Cardiac muscle cell (in vitro differentiated cells and primary cell): ENCODE data around the gene UBR4. TPM values are rescaled to one million over a fixed set of nuclear protein-coding genes. Genes with fewer than 3 reads are reported as not detected.
A peak's percentile ranks its signal among the peaks of the same experiment; 100 is the strongest.

Experiments
- DNase-seq, 2 donors: peaks; one replicate each; pipeline versions ENCODE4 v3.0.0 to v3.0.0-alpha.2; 2010 to 2017; ENCODE audit warnings: low read depth in 1 of 2, low spot score in 1 of 2
- H3K27ac ChIP-seq: fragments of 200-600 bp; sonication (generic); 2 replicates; pipeline ENCODE4 v1.5.1; 2016
- H3K27me3 ChIP-seq: fragments of 200-600 bp; sonication (generic); 2 replicates; pipeline ENCODE4 v1.6.0; 2016; ENCODE audit warnings: control low read depth
- H3K36me3 ChIP-seq: fragments of 200-600 bp; sonication (generic); 2 replicates; pipeline ENCODE4 v1.5.1; 2016; ENCODE audit warnings: control low read depth
- H3K4me1 ChIP-seq: fragments of 200-600 bp; sonication (generic); 2 replicates; pipeline ENCODE4 v1.8.1; 2017; ENCODE audit warnings: low read depth, mild to moderate bottlenecking, mixed run types
- H3K4me3 ChIP-seq: fragments of 200-600 bp; sonication (generic); 2 replicates; pipeline ENCODE4 v1.5.1; 2016; ENCODE audit warnings: mild to moderate bottlenecking
- H3K9me3 ChIP-seq: fragments of 200-600 bp; sonication (generic); 2 replicates; pipeline ENCODE4 v1.5.1; 2017; ENCODE audit warnings: low read depth, mild to moderate bottlenecking, control low read depth
- polyA plus RNA-seq: library from polyadenylated mRNA; unstranded; fragments of >200 nt; fragmentation: Nextera tagmentation; extraction: Ambion mirVana; gene quantifications from 2 replicates; pipeline ENCODE4 v1.2.1, GENCODE V29; 2016
- total RNA-seq: library from RNA; depleted of rRNA; stranded (reverse); fragments of >200 nt; gene quantifications from 2 replicates; pipeline ENCODE4 v1.2.3, GENCODE V29; 2016
- TF ChIP-seq, protein P1 (sequence below): IDR thresholded peaks from 2 replicates; pipeline ENCODE4 v1.5.1; 2012; ENCODE audit warnings: low read depth, mild to moderate bottlenecking, low read length

UBR4 gene
- total and polyA plus RNA-seq, 2 experiments from 2014 or later, result 76.4 to 206 TPM

DNA sequence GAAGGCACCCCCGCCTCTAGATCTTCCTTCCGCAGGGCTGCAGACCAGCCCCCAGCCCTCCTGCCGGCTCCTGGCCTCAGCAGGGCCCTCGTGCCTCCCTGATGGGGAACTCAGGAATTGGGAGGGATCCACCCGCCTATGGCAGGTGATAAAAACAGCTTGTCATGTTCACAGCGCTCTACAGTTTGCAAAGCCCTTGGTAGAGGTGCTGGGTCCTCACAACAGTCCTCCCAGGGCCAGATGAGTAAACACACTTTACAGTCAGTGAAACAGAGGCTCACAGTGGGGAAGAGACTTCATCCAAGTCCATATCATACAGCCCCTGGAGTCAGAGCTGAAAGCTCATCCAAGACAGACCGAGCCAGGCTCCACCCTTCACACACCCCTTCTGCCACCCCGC is 156.6 kb downstream of the UBR4 start:
- peaks cover 7% of the 10 kb centered on the region for H3K4me1 ChIP-seq
- H3K27me3 ChIP-seq, result no peaks in the 10 kb centered on the region
- TF ChIP-seq, protein P1, sequence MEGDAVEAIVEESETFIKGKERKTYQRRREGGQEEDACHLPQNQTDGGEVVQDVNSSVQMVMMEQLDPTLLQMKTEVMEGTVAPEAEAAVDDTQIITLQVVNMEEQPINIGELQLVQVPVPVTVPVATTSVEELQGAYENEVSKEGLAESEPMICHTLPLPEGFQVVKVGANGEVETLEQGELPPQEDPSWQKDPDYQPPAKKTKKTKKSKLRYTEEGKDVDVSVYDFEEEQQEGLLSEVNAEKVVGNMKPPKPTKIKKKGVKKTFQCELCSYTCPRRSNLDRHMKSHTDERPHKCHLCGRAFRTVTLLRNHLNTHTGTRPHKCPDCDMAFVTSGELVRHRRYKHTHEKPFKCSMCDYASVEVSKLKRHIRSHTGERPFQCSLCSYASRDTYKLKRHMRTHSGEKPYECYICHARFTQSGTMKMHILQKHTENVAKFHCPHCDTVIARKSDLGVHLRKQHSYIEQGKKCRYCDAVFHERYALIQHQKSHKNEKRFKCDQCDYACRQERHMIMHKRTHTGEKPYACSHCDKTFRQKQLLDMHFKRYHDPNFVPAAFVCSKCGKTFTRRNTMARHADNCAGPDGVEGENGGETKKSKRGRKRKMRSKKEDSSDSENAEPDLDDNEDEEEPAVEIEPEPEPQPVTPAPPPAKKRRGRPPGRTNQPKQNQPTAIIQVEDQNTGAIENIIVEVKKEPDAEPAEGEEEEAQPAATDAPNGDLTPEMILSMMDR, result no peak
- H3K27ac ChIP-seq, result no peak overlapping the region
- no peaks in the 10 kb centered on the region for H3K9me3 ChIP-seq
- H3K4me3 ChIP-seq, result no peak overlapping the region
- DNase-seq, result no peak
- H3K36me3 ChIP-seq, result no peaks in the 10 kb centered on the region

DNA sequence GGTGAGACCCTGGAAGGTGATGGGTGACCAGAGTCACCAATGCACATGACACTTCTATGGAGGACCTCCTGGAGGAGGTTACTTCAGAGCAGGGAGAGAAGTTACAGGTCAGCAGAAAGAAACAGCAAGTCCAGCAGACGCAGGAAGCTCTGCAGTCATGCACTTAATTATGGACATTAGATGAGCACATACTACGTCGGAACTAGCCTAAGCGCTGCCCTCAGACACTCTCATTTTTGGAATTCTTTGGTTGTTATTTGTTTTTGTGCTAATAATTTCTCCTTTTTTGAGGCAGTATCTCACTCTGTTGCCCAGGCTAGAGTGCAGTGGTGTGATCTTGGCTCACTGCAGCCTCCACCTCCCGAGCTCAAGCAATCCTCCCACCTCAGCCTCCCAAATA is 160.3 kb downstream of the UBR4 start:
- H3K27ac ChIP-seq, result no peak overlapping the region
- H3K9me3 ChIP-seq, result no peaks in the 10 kb centered on the region
- no peaks in the 10 kb centered on the region for H3K27me3 ChIP-seq
- no peak overlapping the region for H3K4me3 ChIP-seq
- TF ChIP-seq, protein P1, result no peak
- DNase-seq, result no peak
- no peaks in the 10 kb centered on the region for H3K4me1 ChIP-seq
- H3K36me3 ChIP-seq, result no peaks in the 10 kb centered on the region

- Histone ChIP-seq H3K4me3 (no peak overlapping the region), H3K9me3 (no peaks in the 10 kb centered on the region), H3K27ac (no peak overlapping the region), H3K27me3 (no peaks in the 10 kb centered on the region), H3K4me1 (no peaks in the 10 kb centered on the region), H3K36me3 (no peaks in the 10 kb centered on the region)
- peak in 1 of 2 donors; percentile 52 for DNase-seq
- TF ChIP-seq, protein P1, result no peak
Measured at GRCh38 chr1:19049128-19049768, 160.8 kb downstream of the UBR4 start.

DNA sequence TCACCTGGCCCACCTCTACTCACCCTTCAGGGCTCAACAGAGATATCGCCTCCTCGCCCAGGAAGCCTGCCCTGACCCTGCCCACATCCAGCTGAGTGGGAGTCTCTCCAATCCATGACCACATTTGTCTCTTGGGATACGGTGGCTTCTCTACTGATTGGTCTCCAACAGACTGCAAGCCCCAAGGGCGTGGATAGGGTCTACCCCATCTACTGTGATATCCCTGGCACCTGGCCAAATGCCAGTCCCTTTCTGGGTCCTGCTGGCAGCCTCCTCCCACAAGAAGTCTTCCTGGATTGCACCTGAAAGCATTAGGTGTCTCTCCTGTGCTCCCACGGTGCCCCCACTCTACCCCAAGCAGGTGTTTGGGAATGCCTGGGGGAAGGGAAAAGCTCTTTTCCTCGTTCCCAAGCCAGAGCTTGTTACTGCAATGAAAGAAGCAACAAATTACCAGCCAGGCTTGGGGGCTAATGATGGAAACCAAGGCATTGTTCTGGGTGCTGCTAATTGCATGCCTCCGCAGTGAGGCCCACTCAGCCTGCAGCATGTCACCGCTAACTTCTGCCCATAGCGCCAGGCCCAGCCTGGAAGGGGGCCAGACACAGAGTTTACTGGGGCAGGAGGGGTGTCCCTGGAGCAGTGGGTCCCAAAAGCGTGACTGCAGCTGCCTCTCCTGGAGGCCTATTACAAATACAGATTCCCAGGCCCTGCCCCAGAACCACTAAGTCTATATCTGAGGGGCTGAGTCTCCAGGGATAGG is 162.9 kb downstream of the UBR4 start:
- Histone ChIP-seq H3K4me3 (no peak overlapping the region), H3K36me3 (no peaks in the 10 kb centered on the region), H3K9me3 (no peaks in the 10 kb centered on the region), H3K4me1 (no peaks in the 10 kb centered on the region), H3K27me3 (no peaks in the 10 kb centered on the region), H3K27ac (no peak overlapping the region)
- DNase-seq, result no peak
- TF ChIP-seq, protein P1, result no peak

GRCh38 chr1:19045898-19046880 is 163.9 kb downstream of the UBR4 start:
- Histone ChIP-seq H3K9me3 (no peaks in the 10 kb centered on the region), H3K27me3 (no peaks in the 10 kb centered on the region), H3K27ac (no peak overlapping the region), H3K4me1 (no peaks in the 10 kb centered on the region), H3K4me3 (no peak overlapping the region), H3K36me3 (no peaks in the 10 kb centered on the region)
- TF ChIP-seq, protein P1, result no peak
- DNase-seq, result no peak
